HUES64 (cell line): Measurements from ENCODE around the gene NR1D1.

Experiments
- H3K27ac ChIP-seq: 2 replicates; pipeline ENCODE4 v1.7.0; 2013; ENCODE audit warnings: low read depth, low read length, inconsistent platforms
- H3K27me3 ChIP-seq: 2 replicates; pipeline ENCODE4 v1.6.1; 2013; ENCODE audit warnings: mild to moderate bottlenecking, low read length; ENCODE audit not compliant: insufficient read depth
- H3K36me3 ChIP-seq: 2 replicates; pipeline ENCODE4 v1.6.1; 2013; ENCODE audit warnings: mild to moderate bottlenecking, low read length; ENCODE audit not compliant: insufficient read depth
- H3K4me1 ChIP-seq: 2 replicates; pipeline ENCODE4 v1.6.1; 2013; ENCODE audit warnings: mild to moderate bottlenecking, low read length, moderate library complexity; ENCODE audit not compliant: insufficient read depth
- H3K4me3 ChIP-seq: 2 replicates; pipeline ENCODE4 v1.5.1; 2013; ENCODE audit warnings: mild to moderate bottlenecking, low read length, moderate library complexity
- H3K9ac ChIP-seq: 2 replicates; pipeline ENCODE4 v1.6.1; 2013; ENCODE audit warnings: mild to moderate bottlenecking, low read depth, low read length
- H3K9me3 ChIP-seq: 2 replicates; pipeline ENCODE4 v1.6.1; 2013; ENCODE audit warnings: low read depth, low read length; ENCODE audit not compliant: insufficient read depth
- WGBS: fragments of 150-250, 120-280 bp; methylation state at CpG from one replicate; pipeline ENCODE4 v1.1.7; 2013; ENCODE audit warnings: missing lambda C conversion rate; 5-methylcytosine and 5-hydroxymethylcytosine counted together

The NR1D1 gene

DNA sequence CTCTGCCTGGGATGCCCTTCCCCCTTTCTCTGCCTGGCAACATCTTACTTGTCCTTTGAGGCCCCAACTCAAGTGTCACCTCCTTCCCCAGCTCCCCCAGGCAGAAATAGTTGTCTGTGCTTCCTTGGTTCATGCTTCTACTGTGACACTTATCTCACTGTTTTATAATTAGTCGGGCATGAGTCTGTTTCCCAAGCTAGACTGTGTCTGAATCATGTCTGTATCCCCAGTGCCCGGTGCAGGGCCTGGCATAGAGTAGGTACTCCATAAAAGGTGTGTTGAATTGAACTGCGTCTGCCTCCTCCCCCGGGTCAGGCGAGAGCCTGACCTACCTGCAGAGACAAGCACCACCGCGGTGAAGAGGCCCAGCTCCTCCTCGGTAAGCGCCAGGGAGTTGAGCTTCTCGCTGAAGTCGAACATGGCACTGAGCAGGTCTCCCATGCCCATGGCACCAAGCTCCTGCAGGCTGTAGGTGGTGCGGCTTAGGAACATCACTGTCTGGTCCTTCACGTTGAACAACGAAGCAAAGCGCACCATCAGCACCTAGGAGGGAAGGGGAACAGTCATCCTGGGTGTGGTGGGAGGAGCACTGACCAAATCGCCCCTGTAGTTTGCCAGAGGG lies 6.7 kb downstream of the NR1D1 start:
- Histone ChIP-seq H3K9ac (no peak overlapping the region), H3K4me1 (peaks cover 19% of the 10 kb centered on the region), H3K27me3 (no peaks in the 10 kb centered on the region), H3K4me3 (no peak overlapping the region), H3K27ac (no peak overlapping the region), H3K36me3 (peaks cover 31% of the 10 kb centered on the region), H3K9me3 (no peaks in the 10 kb centered on the region)
- WGBS = 94% methylated on average over 16 of the region's 16 CpGs

DNA sequence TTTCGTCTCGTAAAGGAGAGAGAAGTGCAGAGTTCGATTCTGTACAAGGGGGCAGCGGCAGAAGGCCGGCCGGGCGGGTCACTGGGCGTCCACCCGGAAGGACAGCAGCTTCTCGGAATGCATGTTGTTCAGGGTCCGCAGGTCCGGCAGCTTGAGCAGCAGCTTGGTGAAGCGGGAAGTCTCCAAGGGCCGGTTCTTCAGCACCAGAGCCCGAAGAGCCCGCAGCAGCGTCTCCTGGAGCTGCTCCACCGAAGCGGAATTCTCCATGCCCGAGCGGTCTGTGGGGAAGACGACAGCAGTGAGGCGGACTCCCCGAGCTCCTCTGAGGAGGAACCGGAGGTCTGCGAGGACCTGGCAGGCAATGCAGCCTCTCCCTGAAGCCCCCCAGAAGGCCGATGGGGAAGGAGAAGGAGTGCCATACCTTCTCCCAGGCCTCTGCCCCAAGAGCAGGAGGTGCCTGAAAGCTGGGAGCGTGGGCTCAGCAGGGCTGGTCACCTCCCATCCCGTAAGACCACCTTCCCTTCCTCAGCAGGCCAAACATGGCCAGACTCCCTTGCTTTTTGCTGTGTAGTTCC lies 7.3 kb downstream of the NR1D1 start:
- no peaks in the 10 kb centered on the region for H3K27me3 ChIP-seq
- H3K9ac ChIP-seq = no peak overlapping the region
- 90% methylated on average over 29 of the region's 29 CpGs for WGBS
- H3K9me3 ChIP-seq = no peaks in the 10 kb centered on the region
- no peak overlapping the region for H3K4me3 ChIP-seq
- H3K4me1 ChIP-seq = peaks cover 13% of the 10 kb centered on the region
- peaks cover 36% of the 10 kb centered on the region for H3K36me3 ChIP-seq
- no peak overlapping the region for H3K27ac ChIP-seq

DNA sequence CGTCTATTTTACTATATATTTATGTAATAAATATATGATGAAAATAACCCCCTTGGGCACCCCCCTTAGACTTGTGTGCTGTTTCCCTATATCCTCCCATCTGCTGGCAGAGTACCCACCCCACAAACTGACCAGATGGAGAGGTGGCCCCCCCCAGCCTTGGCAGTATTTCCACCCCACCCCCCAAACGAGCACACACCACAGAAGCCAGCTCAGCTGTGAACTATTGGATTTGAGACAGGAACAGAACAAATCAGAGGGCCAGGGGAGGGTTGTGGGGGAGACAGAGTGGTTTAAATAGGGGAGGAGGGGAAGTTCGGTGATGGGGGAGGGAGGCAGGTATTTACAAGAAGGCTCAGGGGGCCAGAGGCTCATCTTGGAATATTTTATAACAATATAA lies 7.8 kb downstream of the NR1D1 start:
- peaks cover 37% of the 10 kb centered on the region for H3K36me3 ChIP-seq
- no peak overlapping the region for H3K9ac ChIP-seq
- H3K27me3 ChIP-seq = no peaks in the 10 kb centered on the region
- no peak overlapping the region for H3K4me3 ChIP-seq
- peaks cover 12% of the 10 kb centered on the region; the same call in 1 of the 2 replicates for H3K4me1 ChIP-seq
- no peaks in the 10 kb centered on the region for H3K9me3 ChIP-seq
- WGBS = 90% methylated on average over 1 of the region's 3 CpGs
- H3K27ac ChIP-seq = no peak overlapping the region

DNA sequence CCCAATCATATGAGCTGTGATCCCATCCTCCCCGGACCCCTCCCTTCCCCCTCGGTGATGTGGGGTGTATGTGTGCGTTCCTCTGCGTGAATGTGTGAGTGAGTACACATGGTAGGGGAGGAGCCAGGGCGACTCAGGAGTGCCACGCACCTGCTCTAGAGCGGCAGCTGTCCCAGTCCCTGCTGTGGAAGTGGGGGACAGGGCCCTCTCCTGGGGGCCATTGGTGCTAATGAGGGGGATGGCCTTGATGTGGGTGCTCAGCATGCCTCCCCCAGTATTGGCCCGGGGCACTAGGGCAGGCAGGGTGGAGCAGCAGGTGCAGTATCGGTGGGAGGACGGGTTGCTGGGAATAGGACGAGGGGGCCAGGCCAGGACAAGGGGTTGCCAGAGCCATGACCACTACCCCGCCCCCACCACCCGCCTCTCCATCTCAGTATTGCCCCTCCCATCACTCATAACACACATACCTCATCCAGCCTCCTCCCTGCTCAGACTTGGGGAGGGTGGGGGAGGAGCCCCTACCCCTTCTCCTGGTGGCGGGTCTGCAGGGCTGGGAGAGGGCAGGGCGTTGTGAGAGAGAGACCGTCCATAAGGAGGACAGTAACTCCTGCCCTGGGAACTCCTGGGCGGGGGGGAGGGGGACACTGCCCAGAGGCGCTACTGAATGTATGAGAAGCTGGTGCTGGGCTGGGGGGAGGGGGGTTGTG lies 8.5 kb downstream of the NR1D1 start:
- 54% methylated on average over 15 of the region's 18 CpGs for WGBS
- no peaks in the 10 kb centered on the region for H3K27me3 ChIP-seq
- H3K9ac ChIP-seq = no peak overlapping the region
- no peak overlapping the region for H3K27ac ChIP-seq
- peaks cover 12% of the 10 kb centered on the region; the same call in 1 of the 2 replicates for H3K4me1 ChIP-seq
- H3K36me3 ChIP-seq = peaks cover 45% of the 10 kb centered on the region
- H3K9me3 ChIP-seq = no peaks in the 10 kb centered on the region
- no peak overlapping the region for H3K4me3 ChIP-seq

DNA sequence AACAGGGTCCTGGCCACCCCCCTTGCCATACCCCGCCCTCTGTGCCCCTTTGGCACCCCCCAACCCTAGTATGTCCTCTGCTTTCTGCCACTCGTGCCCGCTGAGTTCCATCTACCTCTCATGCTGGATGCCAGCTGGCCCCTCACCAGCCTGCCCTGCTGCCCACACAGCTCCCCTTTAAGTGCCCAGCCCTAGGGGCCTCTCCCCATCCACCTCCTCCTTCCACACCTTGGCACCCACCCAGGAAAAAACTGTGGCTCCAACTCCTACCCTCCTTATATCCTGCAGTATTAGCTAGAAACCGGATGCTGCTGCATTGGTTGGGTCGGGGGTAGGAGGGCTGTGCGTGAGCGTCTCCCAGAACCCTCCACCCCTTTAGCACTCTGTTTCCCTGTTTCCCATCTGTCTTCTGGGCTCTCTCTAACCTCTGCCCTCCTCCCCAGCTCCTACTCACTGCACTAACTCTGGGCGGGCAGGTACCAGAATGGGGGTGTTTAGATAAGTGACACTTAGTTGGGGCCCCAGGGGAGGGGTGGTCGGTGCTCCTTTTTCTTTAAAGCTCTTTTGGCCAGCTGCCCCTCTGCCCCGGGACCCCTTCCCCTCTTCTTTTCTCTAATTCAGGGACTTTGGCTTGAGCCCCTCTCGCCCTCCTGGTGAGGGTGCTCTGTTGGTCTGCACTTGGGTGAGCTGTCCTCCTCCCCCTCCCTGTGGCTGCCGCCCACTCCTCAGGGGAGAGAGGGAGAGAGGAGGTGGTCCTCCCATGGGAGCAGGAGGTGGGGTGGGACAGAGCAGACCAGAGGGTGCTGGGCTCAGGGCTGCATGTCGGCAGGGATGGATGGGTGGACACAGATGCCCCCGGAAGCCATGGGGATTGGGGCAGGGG lies 9.9 kb downstream of the NR1D1 start:
- 93% methylated on average over 11 of the region's 14 CpGs for WGBS
- Histone ChIP-seq H3K9ac (no peak overlapping the region), H3K36me3 (peaks cover 39% of the 10 kb centered on the region), H3K27me3 (no peaks in the 10 kb centered on the region), H3K4me1 (peaks cover 12% of the 10 kb centered on the region; the same call in 1 of the 2 replicates), H3K4me3 (no peak overlapping the region), H3K27ac (no peak overlapping the region), H3K9me3 (no peaks in the 10 kb centered on the region)

DNA sequence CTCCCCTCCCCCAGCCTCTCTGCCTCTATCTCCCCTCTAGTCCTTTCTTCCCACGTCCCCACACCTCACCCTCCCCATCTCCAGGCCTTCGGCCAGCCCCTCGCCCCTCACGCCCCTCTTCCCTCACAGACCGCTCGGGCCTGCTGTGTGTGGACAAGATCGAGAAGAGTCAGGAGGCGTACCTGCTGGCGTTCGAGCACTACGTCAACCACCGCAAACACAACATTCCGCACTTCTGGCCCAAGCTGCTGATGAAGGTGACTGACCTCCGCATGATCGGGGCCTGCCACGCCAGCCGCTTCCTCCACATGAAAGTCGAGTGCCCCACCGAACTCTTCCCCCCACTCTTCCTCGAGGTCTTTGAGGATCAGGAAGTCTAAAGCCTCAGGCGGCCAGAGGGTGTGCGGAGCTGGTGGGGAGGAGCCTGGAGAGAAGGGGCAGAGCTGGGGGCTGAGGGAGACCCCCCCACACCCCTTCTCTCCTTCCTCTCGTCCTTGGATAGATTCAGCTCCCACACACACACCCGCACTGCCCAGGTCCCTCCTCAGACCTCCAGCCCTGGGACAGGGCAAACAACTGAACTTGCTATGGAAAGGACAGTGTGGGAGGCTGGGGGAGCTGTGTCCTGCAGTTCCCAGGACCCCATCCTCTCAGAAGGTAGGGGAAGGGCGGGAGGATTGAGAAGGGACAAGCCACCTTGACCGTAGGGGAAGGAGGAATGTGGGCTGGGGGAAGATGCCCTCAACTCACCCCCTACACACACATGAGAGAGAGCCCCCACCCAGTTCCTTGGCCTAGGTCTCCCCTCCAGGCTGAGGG lies 11.1 kb downstream of the NR1D1 start:
- Histone ChIP-seq H3K27me3 (no peaks in the 10 kb centered on the region), H3K9ac (no peak overlapping the region), H3K27ac (no peak overlapping the region), H3K36me3 (peaks cover 30% of the 10 kb centered on the region), H3K9me3 (no peaks in the 10 kb centered on the region), H3K4me1 (peaks cover 12% of the 10 kb centered on the region; the same call in 1 of the 2 replicates), H3K4me3 (no peak overlapping the region)
- 90% methylated on average over 21 of the region's 26 CpGs for whole genome bisulfite sequencing

DNA sequence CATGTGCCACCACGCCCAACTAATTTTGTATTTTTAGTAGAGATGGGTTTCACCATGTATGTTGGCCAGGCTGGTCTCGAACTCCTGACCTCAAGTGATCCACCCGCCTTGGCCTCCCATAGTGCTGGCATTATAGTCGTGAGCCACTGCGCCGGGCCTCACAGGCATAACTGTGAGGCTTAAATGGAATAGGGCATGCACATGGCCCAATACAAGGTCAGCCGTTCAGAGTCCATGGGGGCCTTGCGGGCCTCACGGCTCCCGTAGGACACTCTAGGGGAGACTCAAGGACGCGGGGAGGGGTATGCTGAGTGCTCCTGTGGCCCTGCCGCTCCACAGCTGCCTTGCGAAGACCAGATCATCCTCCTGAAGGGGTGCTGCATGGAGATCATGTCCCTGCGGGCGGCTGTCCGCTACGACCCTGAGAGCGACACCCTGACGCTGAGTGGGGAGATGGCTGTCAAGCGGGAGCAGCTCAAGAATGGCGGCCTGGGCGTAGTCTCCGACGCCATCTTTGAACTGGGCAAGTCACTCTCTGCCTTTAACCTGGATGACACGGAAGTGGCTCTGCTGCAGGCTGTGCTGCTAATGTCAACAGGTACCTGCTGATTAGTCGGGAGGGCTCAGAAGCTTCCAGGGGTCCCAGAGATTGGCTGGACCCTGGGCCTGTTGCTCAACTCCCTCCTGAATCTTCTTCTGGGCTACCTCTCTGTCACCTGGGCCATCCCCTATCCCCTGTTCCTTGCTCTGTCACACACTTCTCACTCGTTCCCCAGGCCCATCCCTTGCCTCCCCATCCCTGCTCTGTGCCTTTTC lies 12.3 kb downstream of the NR1D1 start:
- peaks cover 12% of the 10 kb centered on the region; the same call in 1 of the 2 replicates for H3K4me1 ChIP-seq
- H3K4me3 ChIP-seq = no peak overlapping the region
- H3K9me3 ChIP-seq = no peaks in the 10 kb centered on the region
- no peak overlapping the region for H3K27ac ChIP-seq
- H3K9ac ChIP-seq = no peak overlapping the region
- no peaks in the 10 kb centered on the region for H3K27me3 ChIP-seq
- H3K36me3 ChIP-seq = peaks cover 20% of the 10 kb centered on the region
- 91% methylated on average over 28 of the region's 28 CpGs for WGBS

DNA sequence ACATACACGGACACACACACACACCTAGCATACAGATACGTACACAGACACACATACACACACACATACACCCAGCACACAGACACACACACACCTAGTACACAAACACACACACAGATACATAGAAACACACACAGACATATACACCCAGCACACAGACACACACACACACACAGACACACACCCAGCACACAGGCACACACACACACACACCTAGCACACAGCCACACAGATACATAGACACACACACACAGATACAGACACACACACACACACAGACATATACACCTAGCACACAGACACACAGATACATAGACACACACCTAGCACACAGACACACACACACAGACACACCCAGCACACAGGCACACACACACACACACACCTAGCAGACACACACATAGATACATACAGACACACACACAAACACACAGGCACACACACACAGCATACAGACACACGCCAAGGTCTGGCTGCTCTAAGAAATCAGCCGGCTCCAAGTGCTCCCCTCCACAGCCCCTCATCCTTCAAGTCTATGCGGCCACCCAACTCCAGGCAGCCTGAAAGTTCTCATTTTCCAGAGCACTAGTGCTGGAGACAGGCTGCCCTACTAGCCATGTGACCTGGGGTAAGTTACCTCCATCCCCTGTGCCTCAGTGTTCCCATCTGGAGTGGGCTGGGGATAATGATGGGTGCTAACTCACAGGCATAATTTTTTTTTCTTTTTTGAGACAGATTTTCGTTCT lies 13.2 kb downstream of the NR1D1 start:
- no peak overlapping the region for H3K9ac ChIP-seq
- peaks cover 6% of the 10 kb centered on the region; the same call in 1 of the 2 replicates for H3K4me1 ChIP-seq

DNA sequence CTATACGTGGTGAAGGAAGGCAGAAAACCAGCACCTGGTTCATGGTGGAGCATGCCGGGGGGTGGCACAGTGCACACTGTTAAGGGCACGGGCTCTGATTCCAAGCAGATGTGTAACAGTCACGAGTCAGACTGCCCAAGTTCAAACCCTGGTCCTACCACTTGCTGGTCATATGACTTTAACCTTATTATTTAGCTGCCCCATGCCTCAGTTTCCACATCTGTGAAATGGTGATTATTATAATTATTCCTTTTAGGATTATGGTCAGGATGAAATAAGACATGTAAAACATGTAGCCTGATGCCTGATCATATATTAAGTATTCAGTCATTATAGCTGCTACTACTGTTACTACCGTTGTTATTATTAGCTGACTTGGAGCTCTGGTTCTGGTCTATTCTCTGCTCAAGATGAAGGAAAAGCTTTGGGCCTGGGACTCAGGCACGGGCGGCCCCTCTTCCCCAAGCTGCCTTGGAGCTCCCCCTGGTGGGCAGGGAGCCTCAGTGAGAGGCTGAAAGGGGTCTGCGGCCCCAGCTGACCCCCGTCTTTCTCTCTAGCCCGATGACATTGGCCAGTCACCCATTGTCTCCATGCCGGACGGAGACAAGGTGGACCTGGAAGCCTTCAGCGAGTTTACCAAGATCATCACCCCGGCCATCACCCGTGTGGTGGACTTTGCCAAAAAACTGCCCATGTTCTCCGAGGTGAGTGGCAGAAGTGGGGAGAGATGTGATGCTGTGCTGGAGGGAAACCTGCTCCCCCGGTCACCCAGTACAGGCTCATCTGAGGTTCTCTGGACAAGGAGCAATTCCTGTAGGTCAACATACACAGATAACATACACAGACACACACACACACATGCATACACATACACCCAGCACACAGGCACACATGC lies 14.0 kb downstream of the NR1D1 start:
- Histone ChIP-seq H3K27ac (no peak overlapping the region), H3K9ac (no peak overlapping the region), H3K4me3 (no peak overlapping the region), H3K4me1 (no peaks in the 10 kb centered on the region; the same call in 1 of the 2 replicates), H3K36me3 (peaks cover 19% of the 10 kb centered on the region), H3K9me3 (no peaks in the 10 kb centered on the region), H3K27me3 (no peaks in the 10 kb centered on the region)
- WGBS = 81% methylated on average over 17 of the region's 17 CpGs

More for the DNA sequence above, 13.2 kb downstream of the NR1D1 start:
- Histone ChIP-seq H3K36me3 (peaks cover 19% of the 10 kb centered on the region), H3K27me3 (no peaks in the 10 kb centered on the region), H3K27ac (no peak overlapping the region), H3K9me3 (no peaks in the 10 kb centered on the region), H3K4me3 (no peak overlapping the region)
- WGBS = 88% methylated on average over 6 of the region's 6 CpGs
